Measurements from ENCODE around the gene PDE6G. TPM values are rescaled to one million over a fixed set of nuclear protein-coding genes. Genes with fewer than 3 reads are reported as not detected.

The PDE6G gene
- total RNA-seq, 1 donor from 2014 or later, result not detected

GRCh38 chr17:81655378-81656117 is 794 bp downstream of the PDE6G start:
- Mint-ChIP-seq H3K36me3 (no peaks in the 10 kb centered on the region), H3K9me3 (no peaks in the 10 kb centered on the region), H3K27ac (peak overlapping the region; percentile 25), H3K4me1 (peaks cover 15% of the 10 kb centered on the region), H3K4me3 (peak overlapping the region; percentile 13), H3K27me3 (ENCODE audit: insufficient read depth, low read depth) (peaks cover 4% of the 10 kb centered on the region)
- no peak overlapping the region for H3K4me2 ChIP-seq
- no peak overlapping the region for H3K4me3 ChIP-seq
- H3K36me3 ChIP-seq, result no peaks in the 10 kb centered on the region
- no peaks in the 10 kb centered on the region for H3K4me1 ChIP-seq
- DNase-seq (ENCODE audit: low spot score), result peak; percentile 34
- no peak overlapping the region for H3K27ac ChIP-seq
- H3K9me3 ChIP-seq (ENCODE audit: low read depth), result no peaks in the 10 kb centered on the region
- TF ChIP-seq CTCF (IDR thresholded peaks at IDR 0.05) (no peak), EZH2phosphoT487 (IDR thresholded peaks at IDR 0.05) (no peak), EZH2 (IDR thresholded peaks at IDR 0.05) (no peak)
- no peak overlapping the region for H3K9ac ChIP-seq
- no peak overlapping the region for H2AFZ ChIP-seq (replicated peaks)
- no peaks in the 10 kb centered on the region for H3K79me2 ChIP-seq (ENCODE audit: low read depth)
- H4K20me1 ChIP-seq (ENCODE audit: low read depth), result no peaks in the 10 kb centered on the region
- H3F3A ChIP-seq (ENCODE audit: low read depth), result no peaks in the 10 kb centered on the region
- H3K27me3 ChIP-seq, result no peaks in the 10 kb centered on the region

DNA sequence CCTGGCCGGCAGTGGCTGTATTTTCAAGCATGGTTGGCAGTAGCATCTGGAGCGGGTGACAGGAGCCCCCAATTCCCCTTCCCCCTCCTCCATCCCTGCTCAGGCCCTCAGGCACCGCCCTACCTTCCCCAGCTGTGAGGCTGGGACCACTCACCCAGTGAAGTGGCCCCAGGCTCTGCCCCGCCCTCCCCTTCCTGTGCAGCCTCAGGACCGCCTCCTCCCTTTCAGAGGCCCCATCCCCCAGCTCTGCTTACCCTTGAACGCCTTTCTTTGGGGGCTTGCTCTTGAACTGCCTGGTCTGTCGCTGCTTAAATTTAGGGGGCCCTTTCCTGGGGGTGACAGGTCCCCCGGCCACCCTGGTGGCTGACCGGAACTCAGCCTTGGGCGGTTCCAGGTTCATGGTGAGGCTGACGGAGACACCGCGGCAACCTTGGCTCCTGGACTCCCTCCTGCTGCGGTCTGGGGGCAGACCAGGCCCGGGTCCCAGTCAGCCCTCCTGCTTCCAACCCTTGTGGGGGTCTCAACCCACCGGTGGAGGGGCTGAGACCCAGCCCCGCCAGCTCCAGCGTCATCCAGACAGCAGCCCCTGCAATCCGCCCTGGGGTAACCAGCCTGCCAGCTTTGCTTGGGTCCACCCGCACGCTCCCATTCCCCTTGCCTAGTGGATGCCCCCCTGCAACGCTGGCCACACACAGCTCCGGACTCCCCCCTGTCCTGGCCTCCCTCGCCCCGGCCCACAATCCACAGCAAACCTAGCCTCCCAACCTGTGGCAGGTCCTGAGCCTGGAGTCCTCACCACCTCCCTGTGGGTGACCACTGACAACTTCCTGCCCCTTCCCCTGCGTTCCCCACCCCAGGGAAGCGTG is 3.2 kb downstream of the PDE6G start:
- Histone ChIP-seq H3K9me3 (ENCODE audit: low read depth) (no peaks in the 10 kb centered on the region), H4K20me1 (ENCODE audit: low read depth) (no peaks in the 10 kb centered on the region), H2AFZ (replicated peaks) (no peak overlapping the region), H3K4me3 (no peak overlapping the region), H3K4me2 (peak overlapping the region; percentile 31), H3F3A (ENCODE audit: low read depth) (no peaks in the 10 kb centered on the region), H3K79me2 (ENCODE audit: low read depth) (no peaks in the 10 kb centered on the region), H3K27me3 (peaks cover 11% of the 10 kb centered on the region), H3K27ac (no peak overlapping the region), H3K9ac (no peak overlapping the region), H3K4me1 (no peaks in the 10 kb centered on the region), H3K36me3 (no peaks in the 10 kb centered on the region)
- no peaks in the 10 kb centered on the region for H3K36me3 Mint-ChIP-seq
- TF ChIP-seq EZH2phosphoT487 (IDR thresholded peaks at IDR 0.05), result no peak
- TF ChIP-seq CTCF (IDR thresholded peaks at IDR 0.05), result no peak
- TF ChIP-seq EZH2 (IDR thresholded peaks at IDR 0.05), result no peak
- H3K27ac Mint-ChIP-seq, result peak overlapping the region; percentile 57
- peaks cover 15% of the 10 kb centered on the region for H3K4me1 Mint-ChIP-seq
- peaks cover 16% of the 10 kb centered on the region for H3K27me3 Mint-ChIP-seq (ENCODE audit: insufficient read depth, low read depth)
- DNase-seq (ENCODE audit: low spot score), result no peak
- no peak overlapping the region for H3K4me3 Mint-ChIP-seq
- H3K9me3 Mint-ChIP-seq, result peaks cover 3% of the 10 kb centered on the region

DNA sequence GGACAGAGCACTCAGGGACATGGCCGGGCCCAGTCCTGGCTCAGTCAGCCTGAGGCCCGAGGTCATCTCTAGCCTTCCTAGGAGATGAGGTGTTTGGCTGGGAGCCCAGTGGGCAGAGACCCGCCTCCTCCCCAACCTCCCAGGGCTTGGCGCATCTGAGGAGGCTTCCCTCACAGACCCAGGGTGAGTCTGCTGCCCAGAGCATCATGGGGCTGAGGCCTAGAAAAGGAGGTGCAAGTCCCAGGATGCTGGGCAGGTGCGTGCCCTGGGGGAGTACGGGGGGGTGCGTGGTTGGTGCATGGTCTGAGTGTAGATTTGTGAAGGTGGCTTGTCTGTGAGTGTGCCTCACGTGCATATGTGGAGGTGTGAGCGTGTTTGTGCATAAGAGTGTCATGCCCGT is 4.7 kb downstream of the PDE6G start:
- no peaks in the 10 kb centered on the region for H3K36me3 Mint-ChIP-seq
- Histone ChIP-seq H3K79me2 (ENCODE audit: low read depth) (no peaks in the 10 kb centered on the region), H3F3A (ENCODE audit: low read depth) (no peaks in the 10 kb centered on the region), H3K4me3 (no peak overlapping the region), H3K4me1 (no peaks in the 10 kb centered on the region), H3K36me3 (no peaks in the 10 kb centered on the region), H3K27me3 (peaks cover 19% of the 10 kb centered on the region), H3K9ac (no peak overlapping the region), H4K20me1 (ENCODE audit: low read depth) (no peaks in the 10 kb centered on the region), H3K9me3 (ENCODE audit: low read depth) (no peaks in the 10 kb centered on the region), H2AFZ (replicated peaks) (no peak overlapping the region), H3K27ac (no peak overlapping the region), H3K4me2 (no peak overlapping the region)
- peaks cover 15% of the 10 kb centered on the region for H3K4me1 Mint-ChIP-seq
- peak overlapping the region; percentile 4 for H3K4me3 Mint-ChIP-seq
- H3K27me3 Mint-ChIP-seq (ENCODE audit: insufficient read depth, low read depth), result peaks cover 24% of the 10 kb centered on the region
- no peak for DNase-seq (ENCODE audit: low spot score)
- H3K27ac Mint-ChIP-seq, result peak overlapping the region; percentile 19
- TF ChIP-seq EZH2 (IDR thresholded peaks at IDR 0.05) (no peak), EZH2phosphoT487 (IDR thresholded peaks at IDR 0.05) (no peak), CTCF (IDR thresholded peaks at IDR 0.05) (no peak)
- H3K9me3 Mint-ChIP-seq, result peaks cover 3% of the 10 kb centered on the region
